Measurements from ENCODE around the gene CAD. TPM values are rescaled to one million over a fixed set of nuclear protein-coding genes. Genes with fewer than 3 reads are reported as not detected.

CAD gene
- total RNA-seq, result 10 to 100 TPM; 17.6 to 34.5 (median 22.0) TPM

DNA sequence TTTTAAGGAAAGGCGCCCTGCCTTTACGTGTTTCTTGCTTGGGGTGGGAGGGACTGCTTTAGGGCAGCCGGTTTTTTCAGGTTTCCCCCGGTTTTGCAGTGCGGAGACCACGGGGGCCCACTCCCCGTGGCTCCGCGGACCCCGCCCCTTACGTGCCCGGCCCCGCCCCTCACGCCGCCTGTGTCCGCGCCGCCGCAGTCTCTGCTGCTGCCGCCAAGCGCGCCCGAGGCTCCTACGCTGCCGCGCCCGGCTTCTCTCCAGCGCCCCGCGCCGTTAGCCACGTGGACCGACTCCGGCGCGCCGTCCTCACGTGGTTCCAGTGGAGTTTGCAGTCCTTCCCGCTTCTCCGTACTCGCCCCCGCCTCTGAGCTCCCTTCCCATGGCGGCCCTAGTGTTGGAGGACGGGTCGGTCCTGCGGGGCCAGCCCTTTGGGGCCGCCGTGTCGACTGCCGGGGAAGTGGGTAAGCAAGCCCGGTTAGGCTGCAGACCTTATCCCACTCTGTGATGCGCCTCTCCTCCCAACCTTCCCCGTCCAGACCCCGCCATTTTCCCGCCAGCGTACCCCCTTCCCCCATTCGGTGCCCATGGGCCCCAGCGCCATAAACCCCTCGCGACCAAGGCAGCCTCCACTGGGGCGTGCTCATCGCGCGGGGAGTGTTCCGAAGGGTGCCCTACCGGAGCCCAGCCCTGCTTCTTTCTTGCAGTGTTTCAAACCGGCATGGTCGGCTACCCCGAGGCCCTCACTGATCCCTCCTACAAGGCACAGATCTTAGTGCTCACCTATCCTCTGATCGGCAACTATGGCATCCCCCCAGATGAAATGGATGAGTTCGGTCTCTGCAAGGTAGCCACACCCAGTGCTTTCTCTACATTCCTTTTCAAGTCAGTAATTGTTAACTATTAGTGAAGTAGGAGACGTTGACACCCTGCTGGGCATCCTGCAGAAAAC, at the start of gene CAD:
Gene CAD, plus strand, starts transcription at position 197 of the 949 bp plus-strand sequence. Its CDS starts 183 bp downstream, at position 380.
- Histone ChIP-seq H3K4me1 (peaks cover 13 to 36% (median 23%) of the 10 kb centered on the region in 3 donors), H3K27ac (peak within 1 kb of the TSS; percentile 74 to 85 (median 81)), H3K36me3 (peaks cover 0 to 45% (median 5%) of the 10 kb centered on the region in 3 donors), H3K4me3 (peak within 1 kb of the TSS; percentile 50 to 72 (median 68)), H3K27me3 (no peaks in the 10 kb centered on the region), H3K9me3 (no peaks in the 10 kb centered on the region)
- TF ChIP-seq POLR2A (IDR thresholded peaks at IDR 0.05), result no peak
- TF ChIP-seq, protein P1, sequence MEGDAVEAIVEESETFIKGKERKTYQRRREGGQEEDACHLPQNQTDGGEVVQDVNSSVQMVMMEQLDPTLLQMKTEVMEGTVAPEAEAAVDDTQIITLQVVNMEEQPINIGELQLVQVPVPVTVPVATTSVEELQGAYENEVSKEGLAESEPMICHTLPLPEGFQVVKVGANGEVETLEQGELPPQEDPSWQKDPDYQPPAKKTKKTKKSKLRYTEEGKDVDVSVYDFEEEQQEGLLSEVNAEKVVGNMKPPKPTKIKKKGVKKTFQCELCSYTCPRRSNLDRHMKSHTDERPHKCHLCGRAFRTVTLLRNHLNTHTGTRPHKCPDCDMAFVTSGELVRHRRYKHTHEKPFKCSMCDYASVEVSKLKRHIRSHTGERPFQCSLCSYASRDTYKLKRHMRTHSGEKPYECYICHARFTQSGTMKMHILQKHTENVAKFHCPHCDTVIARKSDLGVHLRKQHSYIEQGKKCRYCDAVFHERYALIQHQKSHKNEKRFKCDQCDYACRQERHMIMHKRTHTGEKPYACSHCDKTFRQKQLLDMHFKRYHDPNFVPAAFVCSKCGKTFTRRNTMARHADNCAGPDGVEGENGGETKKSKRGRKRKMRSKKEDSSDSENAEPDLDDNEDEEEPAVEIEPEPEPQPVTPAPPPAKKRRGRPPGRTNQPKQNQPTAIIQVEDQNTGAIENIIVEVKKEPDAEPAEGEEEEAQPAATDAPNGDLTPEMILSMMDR (IDR thresholded peaks at IDR 0.05), result peak in 3 of 6 experiments; percentile 9 to 40 (median 16)
- intact Hi-C loops (cut with DNase I), result no loop called here
- 1% methylated on average over 17 to 32 of the region's 72 CpGs for WGBS, 2 donors
- DNase-seq, result no peak

DNA sequence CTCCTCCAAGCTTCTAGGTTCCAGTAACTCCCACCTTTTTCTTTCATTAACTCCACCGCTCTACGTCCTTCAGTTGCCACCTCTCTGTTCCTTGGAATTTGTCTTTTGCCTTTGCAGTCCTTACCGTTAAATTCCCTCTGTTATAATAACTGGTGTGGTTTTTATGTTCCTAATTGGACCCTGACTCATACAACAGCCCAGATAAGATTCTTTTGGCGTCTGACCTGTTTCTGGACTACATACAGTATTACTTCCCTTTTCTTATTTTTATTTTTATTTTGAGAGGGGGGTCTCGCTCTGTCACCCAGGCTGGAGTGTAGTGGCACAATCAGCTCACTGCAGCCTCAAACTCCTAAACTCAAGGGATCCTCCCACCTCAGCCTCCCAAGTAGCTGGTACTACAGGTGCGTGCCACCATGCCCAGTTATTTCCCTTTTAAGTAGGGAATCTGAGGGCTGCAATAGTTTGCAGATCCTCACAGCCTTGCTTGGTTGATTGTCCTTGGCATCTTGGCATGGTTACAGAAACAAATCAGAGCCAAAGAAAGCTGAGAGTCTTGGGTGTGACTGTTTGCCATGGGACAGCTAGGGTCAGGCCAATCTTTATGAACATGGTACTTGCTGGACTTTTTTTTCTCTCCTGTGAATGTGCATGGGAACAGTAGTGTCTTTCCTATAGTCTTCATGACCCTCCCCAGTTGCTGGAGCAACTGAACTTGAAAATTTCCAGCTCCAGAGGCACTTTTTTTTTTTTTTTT, 46.4 kb upstream of the CAD start:
- H3K36me3 ChIP-seq, result no peaks in the 10 kb centered on the region
- peaks cover 0 to 34% (median 0%) of the 10 kb centered on the region in 4 donors for H3K27me3 ChIP-seq
- intact Hi-C loops (cut with DNase I), result no loop called here
- TF ChIP-seq POLR2A (IDR thresholded peaks at IDR 0.05), result no peak
- TF ChIP-seq, protein P1 (IDR thresholded peaks at IDR 0.05), result no peak
- H3K4me1 ChIP-seq, result peaks cover 0 to 9% (median 0%) of the 10 kb centered on the region in 3 donors
- no peak overlapping the region for H3K4me3 ChIP-seq
- 67 to 72% methylated on average over 6 of the region's 6 CpGs for WGBS, 2 donors
- DNase-seq, result no peak
- H3K9me3 ChIP-seq, result no peaks in the 10 kb centered on the region
- no peak overlapping the region for H3K27ac ChIP-seq

DNA sequence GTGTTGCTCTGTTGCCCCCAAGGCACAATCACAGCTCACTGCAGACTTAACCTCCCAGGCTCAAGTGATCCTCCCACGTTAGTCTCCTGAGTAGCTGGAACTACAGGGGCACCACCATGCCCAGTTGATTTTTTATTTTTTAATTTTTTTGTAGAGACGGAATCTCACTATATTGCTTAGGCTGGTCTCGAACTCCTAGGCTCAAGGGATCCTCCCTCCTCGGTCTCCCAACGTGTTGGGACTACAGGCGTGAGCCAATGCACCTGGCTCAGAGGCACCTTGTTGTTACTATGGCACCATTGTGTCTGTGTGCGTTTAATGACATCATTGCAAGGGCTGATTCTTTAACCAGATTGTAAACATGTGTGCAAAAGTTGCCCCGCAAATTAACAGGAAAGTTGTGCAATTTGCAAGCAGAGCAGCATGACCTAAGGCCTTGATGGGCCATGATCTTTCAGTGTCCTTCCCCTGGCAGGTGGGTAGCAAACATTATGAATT, 45.8 kb upstream of the CAD start:
- intact Hi-C loops (cut with DNase I), result no loop called here
- 49 to 65% methylated on average over 8 of the region's 8 CpGs for WGBS, 2 donors

DNA sequence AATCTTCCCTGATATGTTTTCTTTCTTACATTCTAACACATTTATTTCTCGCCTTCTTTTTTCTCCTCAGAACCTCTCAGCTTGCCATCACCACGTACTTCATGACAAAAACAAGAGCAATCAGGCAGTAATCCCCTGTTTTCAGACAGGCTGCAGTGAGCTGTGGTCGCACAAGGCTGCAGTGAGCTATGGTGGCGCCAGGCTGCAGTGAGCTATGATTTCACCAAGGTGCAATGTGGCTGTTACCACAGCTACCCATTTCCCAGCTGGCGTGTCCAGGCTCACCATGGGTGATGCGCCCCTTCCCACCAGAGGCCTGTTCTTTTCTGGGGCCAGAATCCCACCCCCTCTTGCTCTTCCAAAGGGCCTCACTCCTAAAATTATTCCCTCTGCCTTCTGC, 42.5 kb upstream of the CAD start:
- peaks cover 0 to 55% (median 0%) of the 10 kb centered on the region in 4 donors for H3K27me3 ChIP-seq
- no peaks in the 10 kb centered on the region for H3K9me3 ChIP-seq
- H3K27ac ChIP-seq, result no peak overlapping the region
- TF ChIP-seq, protein P1 (IDR thresholded peaks at IDR 0.05), result no peak
- TF ChIP-seq POLR2A (IDR thresholded peaks at IDR 0.05), result no peak
- H3K4me3 ChIP-seq, result no peak overlapping the region
- H3K36me3 ChIP-seq, result no peaks in the 10 kb centered on the region
- WGBS, 2 donors, result 68 to 77% methylated on average over 6 of the region's 6 CpGs
- peaks cover 0 to 8% (median 0%) of the 10 kb centered on the region in 3 donors for H3K4me1 ChIP-seq
- intact Hi-C loops (cut with DNase I), result no loop called here
- no peak for DNase-seq

More for the DNA sequence above, 45.8 kb upstream of the CAD start:
- Histone ChIP-seq H3K27me3 (peaks cover 0 to 38% (median 0%) of the 10 kb centered on the region in 4 donors), H3K36me3 (no peaks in the 10 kb centered on the region), H3K9me3 (no peaks in the 10 kb centered on the region), H3K4me3 (no peak overlapping the region), H3K4me1 (peaks cover 0 to 9% (median 0%) of the 10 kb centered on the region in 3 donors), H3K27ac (no peak overlapping the region)
- no peak for DNase-seq
- TF ChIP-seq, protein P1 (IDR thresholded peaks at IDR 0.05), result no peak
- no peak for TF ChIP-seq POLR2A (IDR thresholded peaks at IDR 0.05)

All from esophagus squamous epithelium (tissue), 5 donors.